ENCODE data around the gene RAB9B.

DNA sequence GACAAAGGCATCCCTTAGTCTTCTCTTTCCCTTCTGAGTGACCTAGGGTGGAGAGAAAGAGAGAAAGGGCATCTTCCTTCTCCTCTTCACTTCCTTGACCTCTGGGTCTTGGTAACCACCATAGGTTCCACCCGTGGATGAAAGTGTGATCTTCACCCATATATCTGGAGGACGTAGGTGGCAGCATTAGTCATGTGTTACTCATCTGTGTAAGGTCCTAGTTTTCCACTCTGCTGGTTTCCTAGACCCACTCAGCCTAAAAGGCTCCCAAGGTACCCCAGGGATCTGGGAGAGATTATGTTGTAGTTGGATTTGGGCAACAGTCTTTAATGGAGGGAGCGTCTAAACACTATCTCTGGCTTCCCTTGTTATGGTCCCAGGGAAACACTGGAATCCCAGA lies 45.5 kb upstream of the RAB9B start:
- no peak for TF ChIP-seq CTCF (IDR thresholded peaks at IDR 0.05)
- no peak for TF ChIP-seq POLR2A (IDR thresholded peaks at IDR 0.05)
- no peak for TF ChIP-seq EP300 (IDR thresholded peaks at IDR 0.05)
